GM13976 (cell line): ENCODE data around the gene CDK14.

Source experiments
- DNase-seq: peaks from one replicate; pipeline ENCODE4 v3.0.0; 2012; ENCODE audit warnings: low spot score
- CTCF ChIP-seq: IDR thresholded peaks from 2 replicates; pipeline ENCODE4 v1.5.1; 2012; ENCODE audit warnings: borderline replicate concordance, mild to moderate bottlenecking; ENCODE audit not compliant: insufficient read depth; ENCODE audit errors: extremely low read depth, missing control alignments, control extremely low read depth
- in situ Hi-C: fragments of 300-500 bp; cut with MboI; formaldehyde crosslinking; loops from one replicate; pipeline ENCODE4 v1.12.0; 2022; ENCODE audit warnings: low sequenced_read_pairs, mixed read lengths, inconsistent platforms; ENCODE audit not compliant: unreplicated experiment

CDK14 gene

GRCh38 chr7:91137153-91137787 is 541.1 kb downstream of the CDK14 start:
- in situ Hi-C loops = no loop called here
- DNase-seq = no peak
- TF ChIP-seq CTCF = no peak

- no peak for TF ChIP-seq CTCF
- no peak for DNase-seq
- in situ Hi-C loops = no loop called here
Observed at GRCh38 chr7:91137788-91138368, 541.8 kb downstream of the CDK14 start.

GRCh38 chr7:91140286-91140685 is 544.2 kb downstream of the CDK14 start:
- in situ Hi-C loops = no loop called here
- no peak for TF ChIP-seq CTCF
- DNase-seq = no peak

- no peak for TF ChIP-seq CTCF
- in situ Hi-C loops = no loop called here
- no peak for DNase-seq
Observed at GRCh38 chr7:91140982-91141381, 544.9 kb downstream of the CDK14 start.

GRCh38 chr7:91142743-91143142 is 546.6 kb downstream of the CDK14 start:
- in situ Hi-C loops = no loop called here
- no peak for TF ChIP-seq CTCF
- DNase-seq = no peak

- DNase-seq = no peak
- in situ Hi-C loops = no loop called here
- no peak for TF ChIP-seq CTCF
Observed at GRCh38 chr7:91149341-91150246, 553.5 kb downstream of the CDK14 start.
